Measurements from ENCODE around the gene IMP3. TPM values are rescaled to one million over a fixed set of nuclear protein-coding genes. Genes with fewer than 3 reads are reported as not detected.

IMP3 gene
- total and polyA plus RNA-seq, 2 experiments from 2014 or later: 105 to 116 TPM

GRCh38 chr15:75594276-75594675 lies 45.7 kb downstream of the IMP3 start:
- Histone ChIP-seq H3K27me3 (no peaks in the 10 kb centered on the region), H3K27ac (no peak overlapping the region), H3K4me1 (ENCODE audit: low read depth) (peaks cover 15% of the 10 kb centered on the region), H3K36me3 (peaks cover 3% of the 10 kb centered on the region), H3K4me3 (no peak overlapping the region), H3K9me3 (ENCODE audit: low read depth) (no peaks in the 10 kb centered on the region)
- no peak for TF ChIP-seq CTCF (IDR thresholded peaks at IDR 0.05; ENCODE audit: low read depth, low read length)
- DNase-seq (ENCODE audit: low read depth in 1 of 2, low spot score in 1 of 2): no peak

GRCh38 chr15:75591655-75592364 lies 48.2 kb downstream of the IMP3 start:
- H3K36me3 ChIP-seq: no peaks in the 10 kb centered on the region
- H3K9me3 ChIP-seq (ENCODE audit: low read depth): no peaks in the 10 kb centered on the region
- TF ChIP-seq CTCF (IDR thresholded peaks at IDR 0.05; ENCODE audit: low read depth, low read length): no peak
- peak in 1 of 2 donors; percentile 38 for DNase-seq (ENCODE audit: low read depth in 1 of 2, low spot score in 1 of 2)
- H3K27me3 ChIP-seq: no peaks in the 10 kb centered on the region
- H3K27ac ChIP-seq: peak overlapping the region; percentile 74
- peaks cover 15% of the 10 kb centered on the region for H3K4me1 ChIP-seq (ENCODE audit: low read depth)
- no peak overlapping the region for H3K4me3 ChIP-seq

GRCh38 chr15:75590239-75590638 lies 49.8 kb downstream of the IMP3 start:
- Histone ChIP-seq H3K9me3 (ENCODE audit: low read depth) (no peaks in the 10 kb centered on the region), H3K36me3 (no peaks in the 10 kb centered on the region), H3K27me3 (no peaks in the 10 kb centered on the region), H3K4me3 (no peak overlapping the region), H3K27ac (no peak overlapping the region), H3K4me1 (ENCODE audit: low read depth) (peaks cover 15% of the 10 kb centered on the region)
- DNase-seq (ENCODE audit: low read depth in 1 of 2, low spot score in 1 of 2): no peak
- no peak for TF ChIP-seq CTCF (IDR thresholded peaks at IDR 0.05; ENCODE audit: low read depth, low read length)

Other genes with a start within 250 kb of the IMP3 start
- gene SIN3A, start 188.5 kb downstream of the IMP3 start, total RNA-seq: 32.8 and 41.1 TPM in 2 replicates
- 19.2 and 28.4 TPM in 2 replicates for gene SIN3A, start 188.5 kb downstream of the IMP3 start, polyA plus RNA-seq
- gene PTPN9, start 60.9 kb downstream of the IMP3 start, total RNA-seq: 24.3 and 26.7 TPM in 2 replicates
- gene PTPN9, start 60.9 kb downstream of the IMP3 start, polyA plus RNA-seq: 29.2 and 37.3 TPM in 2 replicates
- 16.8 and 20.2 TPM in 2 replicates for gene SNUPN, start 14.5 kb downstream of the IMP3 start, total RNA-seq
- 28.0 and 29.4 TPM in 2 replicates for gene SNUPN, start 14.5 kb downstream of the IMP3 start, polyA plus RNA-seq
- 14.0 and 17.1 TPM in 2 replicates for gene SNX33, start 7.7 kb upstream of the IMP3 start, total RNA-seq
- gene SNX33, start 7.7 kb upstream of the IMP3 start, polyA plus RNA-seq: 9.5 and 12.5 TPM in 2 replicates
- 17.2 and 30.6 TPM in 2 replicates for gene CSPG4, start 72.6 kb upstream of the IMP3 start, total RNA-seq
- 7.1 and 12.1 TPM in 2 replicates for gene CSPG4, start 72.6 kb upstream of the IMP3 start, polyA plus RNA-seq
- 27.0 and 36.7 TPM in 2 replicates for gene UBE2Q2, start 203.2 kb upstream of the IMP3 start, total RNA-seq
- gene UBE2Q2, start 203.2 kb upstream of the IMP3 start, polyA plus RNA-seq: 33.7 and 50.1 TPM in 2 replicates

Data from cardiac muscle cell (in vitro differentiated cells and primary cell).